CD4-positive, alpha-beta T cell (primary cell): Measurements from ENCODE around the gene CCDC157. TPM values are rescaled to one million over a fixed set of nuclear protein-coding genes. Genes with fewer than 3 reads are reported as not detected.

Experiments
- ATAC-seq: fragments of 200-7000 bp; cut with Tn5 transposase; one replicate; pipeline ENCODE4 v1.10.0; 2022; ENCODE audit warnings: mild to moderate bottlenecking; ENCODE audit not compliant: poor library complexity
- CTCF ChIA-PET: fragments of 350-600 bp; sonication (Branson Sonifier 250); formaldehyde crosslinking; loops from one replicate; lab custom pipeline; 2021; ENCODE audit warnings: antibody characterized with exemption, inconsistent platforms; lab: Charles Lee
- POLR2A ChIA-PET: fragments of 350-600 bp; sonication (Branson Sonifier 250); formaldehyde crosslinking; loops from one replicate; lab custom pipeline; 2021; ENCODE audit warnings: antibody characterized with exemption, inconsistent platforms; lab: Charles Lee
- DNase-seq, 14 experiments: peaks; one replicate each; pipeline ENCODE4 v3.0.0-alpha.2; 2013 to 2020; ENCODE audit warnings: mixed read lengths in 2 of 14
- H3K27ac ChIP-seq, 2 donors: one replicate each; pipeline versions ENCODE4 v1.5.1 to v1.7.0; 2013; ENCODE audit warnings: low read length in 2 of 2, low read depth in 1 of 2, mild to moderate bottlenecking in 1 of 2
- H3K27me3 ChIP-seq, 2 experiments: 1 replicate in 1 of 2; 2 replicates in 1 of 2; pipeline versions ENCODE4 v1.6.1 to v1.7.0; 2013; ENCODE audit warnings: low read length in 2 of 2, control low read depth in 1 of 2, mild to moderate bottlenecking in 1 of 2, moderate library complexity in 1 of 2; ENCODE audit not compliant: insufficient read depth in 2 of 2, control insufficient read depth in 1 of 2
- H3K36me3 ChIP-seq: one replicate; pipeline ENCODE4 v1.6.1; 2013; ENCODE audit warnings: low read length, control low read depth; ENCODE audit not compliant: insufficient read depth
- H3K4me1 ChIP-seq: one replicate; pipeline ENCODE4 v1.6.1; 2013; ENCODE audit warnings: low read length, control low read depth; ENCODE audit not compliant: insufficient read depth
- H3K4me3 ChIP-seq: one replicate; pipeline ENCODE4 v1.5.1; 2013; ENCODE audit warnings: mild to moderate bottlenecking, low read length, moderate library complexity
- H3K9me3 ChIP-seq, 2 experiments: 1 replicate in 1 of 2; 2 replicates in 1 of 2; pipeline versions ENCODE4 v1.6.1 to v1.7.0; 2013; ENCODE audit warnings: low read length in 2 of 2, mild to moderate bottlenecking in 2 of 2, control low read depth in 1 of 2, moderate library complexity in 1 of 2; ENCODE audit not compliant: control insufficient read depth in 1 of 2, insufficient read depth in 1 of 2
- H3K27ac Mint-ChIP-seq: one replicate; pipeline ENCODE4 v1.8.0; 2020; ENCODE audit warnings: mixed read lengths
- H3K27me3 Mint-ChIP-seq: one replicate; pipeline ENCODE4 v1.8.0; 2021; ENCODE audit warnings: mixed read lengths
- H3K36me3 Mint-ChIP-seq: one replicate; pipeline ENCODE4 v1.8.0; 2021; ENCODE audit warnings: low read depth, mixed read lengths
- H3K4me1 Mint-ChIP-seq: one replicate; pipeline ENCODE4 v1.8.0; 2021; ENCODE audit warnings: low read depth, mixed read lengths
- H3K4me3 Mint-ChIP-seq: one replicate; pipeline ENCODE4 v1.8.0; 2020; ENCODE audit warnings: mild to moderate bottlenecking, mixed read lengths
- H3K9me3 Mint-ChIP-seq: one replicate; pipeline ENCODE4 v1.8.0; 2020; ENCODE audit warnings: mixed read lengths
- intact Hi-C, 2 experiments: fragments of 100-400 bp; cut with DNase I in 1 of 2; cut with micrococcal nuclease in 1 of 2; formaldehyde crosslinking; loops; one replicate each; pipeline versions ENCODE4 v1.15.1 to v1.9.0; 2023 to 2025; cut with DNase I, micrococcal nuclease
- total RNA-seq, 174 experiments: library from RNA in 2 of 174; stranded (reverse) in 2 of 174; gene quantifications; one replicate each; pipeline ENCODE4 v1.2.3 and lab custom pipeline; 2021 to 2026
- TF ChIP-seq, protein P1 (sequence below): fragments of 200-600 bp; IDR thresholded peaks from one replicate; pipeline ENCODE4 v1.8.0; 2022; ENCODE audit warnings: antibody characterized with exemption, mild to moderate bottlenecking

Gene CCDC157
- total RNA-seq, 2 experiments from 2014 or later: 8.3 to 10.1 TPM

GRCh38 chr22:30420347-30421125 is 63.7 kb downstream of the CCDC157 start:
- Histone ChIP-seq H3K27ac (no peak overlapping the region), H3K36me3 (peaks cover 29% of the 10 kb centered on the region), H3K9me3 (no peaks in the 10 kb centered on the region), H3K4me1 (peaks cover 34% of the 10 kb centered on the region), H3K4me3 (no peak overlapping the region), H3K27me3 (no peaks in the 10 kb centered on the region)
- ATAC-seq (no peak), DNase-seq (no peak)
- Mint-ChIP-seq H3K9me3 (no peaks in the 10 kb centered on the region), H3K36me3 (peaks cover 84% of the 10 kb centered on the region), H3K4me3 (peak overlapping the region; percentile 54), H3K27me3 (no peaks in the 10 kb centered on the region), H3K4me1 (peaks cover 50% of the 10 kb centered on the region), H3K27ac (peak overlapping the region; percentile 17)
- intact Hi-C loops: loop anchor here in 1 of 2 experiments (10.0 kb wide), 1 partner anchor 586 kb away; the partner anchor contains the start of gene ASCC2
- CTCF ChIA-PET: no interaction called here
- POLR2A ChIA-PET: no interaction called here
- TF ChIP-seq, protein P1, sequence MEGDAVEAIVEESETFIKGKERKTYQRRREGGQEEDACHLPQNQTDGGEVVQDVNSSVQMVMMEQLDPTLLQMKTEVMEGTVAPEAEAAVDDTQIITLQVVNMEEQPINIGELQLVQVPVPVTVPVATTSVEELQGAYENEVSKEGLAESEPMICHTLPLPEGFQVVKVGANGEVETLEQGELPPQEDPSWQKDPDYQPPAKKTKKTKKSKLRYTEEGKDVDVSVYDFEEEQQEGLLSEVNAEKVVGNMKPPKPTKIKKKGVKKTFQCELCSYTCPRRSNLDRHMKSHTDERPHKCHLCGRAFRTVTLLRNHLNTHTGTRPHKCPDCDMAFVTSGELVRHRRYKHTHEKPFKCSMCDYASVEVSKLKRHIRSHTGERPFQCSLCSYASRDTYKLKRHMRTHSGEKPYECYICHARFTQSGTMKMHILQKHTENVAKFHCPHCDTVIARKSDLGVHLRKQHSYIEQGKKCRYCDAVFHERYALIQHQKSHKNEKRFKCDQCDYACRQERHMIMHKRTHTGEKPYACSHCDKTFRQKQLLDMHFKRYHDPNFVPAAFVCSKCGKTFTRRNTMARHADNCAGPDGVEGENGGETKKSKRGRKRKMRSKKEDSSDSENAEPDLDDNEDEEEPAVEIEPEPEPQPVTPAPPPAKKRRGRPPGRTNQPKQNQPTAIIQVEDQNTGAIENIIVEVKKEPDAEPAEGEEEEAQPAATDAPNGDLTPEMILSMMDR: no peak

- no peak overlapping the region for H3K27ac ChIP-seq
- H3K9me3 Mint-ChIP-seq: no peaks in the 10 kb centered on the region
- H3K4me3 ChIP-seq: no peak overlapping the region
- intact Hi-C loops: loop anchor here in 1 of 2 experiments (10.0 kb wide), 1 partner anchor 587 kb away; the partner anchor contains the start of gene ASCC2
- no peaks in the 10 kb centered on the region for H3K27me3 ChIP-seq
- H3K36me3 Mint-ChIP-seq: peaks cover 74% of the 10 kb centered on the region
- TF ChIP-seq, protein P1: no peak
- ATAC-seq: no peak
- H3K4me1 Mint-ChIP-seq: peaks cover 50% of the 10 kb centered on the region
- H3K27ac Mint-ChIP-seq: peak overlapping the region; percentile 98
- no peaks in the 10 kb centered on the region for H3K9me3 ChIP-seq
- no peak for DNase-seq
- ChIA-PET POLR2A (interaction anchor here (0.7 to 6.0 kb wide), 6 partner anchors 9 to 31 kb away, joined by 3 to 112 read pairs (median 52); partner anchors contain the start of gene SEC14L2), CTCF (interaction anchor here (4.5 to 6.1 kb wide), 2 partner anchors 28 to 134 kb away, joined by 22 to 63 read pairs; partner anchors contain the start of gene SEC14L2)
- no peaks in the 10 kb centered on the region for H3K27me3 Mint-ChIP-seq
- H3K36me3 ChIP-seq: peaks cover 16% of the 10 kb centered on the region
- H3K4me3 Mint-ChIP-seq: peak overlapping the region; percentile 99
- peaks cover 47% of the 10 kb centered on the region for H3K4me1 ChIP-seq
These were observed 65.1 kb downstream of the CCDC157 start for GRCh38 chr22:30421695-30422480.
